ENCODE results near the gene KCNQ1.

The KCNQ1 gene

DNA sequence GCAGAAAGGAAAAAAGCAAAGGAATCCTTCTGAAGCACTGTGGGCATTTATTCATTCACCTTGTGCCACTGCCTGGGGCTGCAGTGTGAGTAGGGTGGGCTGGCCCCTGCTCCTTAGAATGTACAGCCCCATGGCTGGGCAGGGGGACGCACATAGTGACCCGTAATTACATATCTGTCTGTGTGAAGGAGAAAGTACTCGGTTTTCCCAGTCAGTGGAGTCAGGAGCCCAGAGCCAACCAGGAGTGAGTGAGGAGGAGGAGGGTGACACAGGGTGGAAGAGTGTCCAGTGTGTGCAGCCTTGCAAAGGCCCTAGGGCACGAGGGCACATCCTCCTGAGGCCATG is 348.9 kb downstream of the KCNQ1 start:
- DNase-seq (ENCODE audit: low read depth in 2 of 2): no peak

DNA sequence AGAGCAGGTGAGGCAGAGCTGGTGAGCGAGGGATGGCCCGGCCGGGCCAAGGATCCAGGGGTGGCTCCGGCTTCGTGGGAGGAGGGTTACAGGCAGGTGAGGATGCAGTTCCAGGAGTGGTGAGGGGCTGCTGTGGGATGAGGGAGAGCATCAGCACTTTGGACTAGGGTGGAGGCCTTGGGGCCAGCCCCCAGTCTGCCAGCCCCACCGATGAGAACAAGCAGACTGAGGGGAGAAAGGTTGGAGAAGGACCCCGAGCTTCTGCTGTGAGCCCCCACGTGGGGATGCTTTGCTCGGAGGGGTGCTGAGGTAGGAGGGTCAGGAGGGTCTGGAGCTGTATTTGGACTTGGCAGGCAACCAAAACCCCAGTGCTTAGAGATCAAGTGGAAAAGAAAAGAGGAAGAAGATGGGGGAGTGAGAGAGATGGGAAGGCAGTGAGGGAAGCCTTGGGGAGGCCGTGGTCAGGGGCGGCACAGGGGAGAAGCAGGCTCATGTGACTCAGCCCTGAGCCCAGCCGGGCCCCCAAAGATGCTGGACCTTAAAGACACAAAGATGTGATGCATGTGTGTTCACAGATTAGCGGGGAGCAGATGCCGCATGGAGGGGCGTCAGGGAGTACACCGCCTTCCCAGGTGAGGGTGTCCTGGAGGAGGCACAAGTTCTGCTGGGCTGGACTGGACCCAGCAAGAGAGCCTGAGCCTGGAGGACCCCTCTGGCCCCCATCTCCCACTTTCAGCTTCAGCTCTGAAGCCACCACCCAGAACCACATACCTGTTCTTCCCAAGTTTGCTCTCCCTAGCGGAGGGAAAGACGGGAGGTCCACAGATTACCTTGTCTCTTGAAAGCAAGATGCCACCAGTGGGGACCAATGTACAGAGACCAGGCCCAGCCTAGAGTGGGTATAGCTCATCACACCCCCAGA is 349.5 kb downstream of the KCNQ1 start:
- DNase-seq (ENCODE audit: low read depth in 2 of 2): no peak

DNA sequence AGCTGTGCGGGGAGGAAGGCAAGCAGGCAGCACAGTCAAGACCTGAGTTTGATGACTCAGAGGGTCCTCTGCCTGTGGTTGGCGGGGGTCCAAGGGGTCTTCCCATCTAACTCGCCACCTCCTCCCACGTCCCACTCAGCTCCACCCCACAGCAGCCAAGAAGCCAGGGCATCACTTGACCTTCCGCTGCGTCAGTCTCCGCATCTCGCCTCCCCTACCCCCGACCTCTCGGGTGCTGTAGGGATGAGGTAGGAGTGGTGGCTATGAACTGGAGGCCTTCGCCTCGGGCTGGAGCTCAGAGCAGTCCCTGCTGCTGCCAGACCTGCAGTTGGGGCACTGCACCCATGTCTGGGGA is 350.1 kb downstream of the KCNQ1 start:
- no peak for DNase-seq (ENCODE audit: low read depth in 2 of 2)

DNA sequence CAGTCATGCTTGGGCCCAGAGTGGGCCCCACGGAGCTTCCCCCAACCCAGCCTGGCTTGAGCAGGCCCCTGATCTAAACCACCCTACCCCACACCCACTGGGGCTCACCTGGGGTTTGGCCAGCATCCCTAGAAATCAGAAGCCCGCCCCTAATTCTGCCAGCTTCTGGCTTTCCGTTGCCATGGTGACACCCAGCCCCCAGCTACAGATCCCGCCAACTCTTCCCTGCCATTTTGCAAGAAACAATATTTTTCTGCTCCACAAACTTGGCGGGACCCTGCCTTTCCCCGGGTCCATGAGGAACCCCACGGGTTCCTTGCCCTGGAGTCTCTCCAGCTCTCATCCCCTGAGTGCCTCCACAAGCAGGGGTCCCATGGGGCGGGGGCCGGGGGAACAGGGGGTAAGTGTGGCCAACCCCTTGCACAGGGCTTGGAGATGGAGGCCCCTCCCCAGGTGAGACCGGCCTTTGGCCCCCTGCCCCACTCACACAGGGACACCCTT is 350.7 kb downstream of the KCNQ1 start:
- DNase-seq (ENCODE audit: low read depth in 2 of 2): no peak

DNA sequence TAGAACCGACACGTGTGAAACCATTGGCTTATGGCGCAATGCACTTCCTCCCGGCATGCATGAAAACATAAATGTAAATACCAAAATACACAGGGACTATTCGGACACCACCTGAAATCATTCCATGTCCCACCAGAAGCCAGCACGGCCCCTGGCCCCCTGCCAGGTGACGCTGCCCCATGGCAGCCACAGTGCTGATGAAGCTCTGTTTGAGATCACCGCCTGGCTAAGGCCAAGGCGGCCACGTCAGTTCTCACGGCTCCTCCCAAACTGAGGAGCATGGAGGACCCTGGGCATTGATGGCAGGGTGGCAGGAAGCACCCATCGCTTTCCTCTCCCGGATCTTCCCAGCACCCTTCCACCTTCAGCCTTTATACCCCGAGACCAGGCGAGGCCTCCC is 351.3 kb downstream of the KCNQ1 start:
- no peak for DNase-seq (ENCODE audit: low read depth in 2 of 2)

DNA sequence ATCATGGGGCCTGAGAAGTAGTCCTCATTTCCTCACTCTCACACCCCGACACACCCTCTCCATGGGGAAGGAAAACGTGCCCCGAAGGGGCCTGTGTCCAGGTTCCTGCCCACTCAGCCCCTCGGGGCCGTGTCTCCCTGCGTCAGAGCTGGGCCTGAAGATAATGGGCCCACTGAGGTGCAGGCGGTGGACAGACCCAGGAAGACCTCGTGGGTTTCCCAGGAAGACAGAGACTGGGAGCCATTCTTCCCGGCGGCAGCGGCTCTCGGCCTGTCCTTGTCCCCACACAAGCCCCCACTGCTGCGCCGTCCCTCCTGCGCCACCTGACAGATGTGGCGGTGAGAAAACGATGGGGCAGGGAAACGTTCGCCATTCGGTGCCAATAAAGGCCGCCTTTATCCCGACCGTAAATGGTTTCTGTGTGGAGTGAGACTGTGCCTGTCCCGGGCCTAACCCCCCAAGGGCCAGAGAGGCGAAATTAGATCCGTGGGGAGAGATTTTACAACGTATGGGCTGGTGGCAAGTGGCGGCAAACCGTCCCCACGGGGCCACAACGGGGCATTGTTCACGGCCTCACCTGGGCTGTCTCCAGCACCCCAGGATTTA is 351.8 kb downstream of the KCNQ1 start:
- DNase-seq (ENCODE audit: low read depth in 2 of 2): no peak

DNA sequence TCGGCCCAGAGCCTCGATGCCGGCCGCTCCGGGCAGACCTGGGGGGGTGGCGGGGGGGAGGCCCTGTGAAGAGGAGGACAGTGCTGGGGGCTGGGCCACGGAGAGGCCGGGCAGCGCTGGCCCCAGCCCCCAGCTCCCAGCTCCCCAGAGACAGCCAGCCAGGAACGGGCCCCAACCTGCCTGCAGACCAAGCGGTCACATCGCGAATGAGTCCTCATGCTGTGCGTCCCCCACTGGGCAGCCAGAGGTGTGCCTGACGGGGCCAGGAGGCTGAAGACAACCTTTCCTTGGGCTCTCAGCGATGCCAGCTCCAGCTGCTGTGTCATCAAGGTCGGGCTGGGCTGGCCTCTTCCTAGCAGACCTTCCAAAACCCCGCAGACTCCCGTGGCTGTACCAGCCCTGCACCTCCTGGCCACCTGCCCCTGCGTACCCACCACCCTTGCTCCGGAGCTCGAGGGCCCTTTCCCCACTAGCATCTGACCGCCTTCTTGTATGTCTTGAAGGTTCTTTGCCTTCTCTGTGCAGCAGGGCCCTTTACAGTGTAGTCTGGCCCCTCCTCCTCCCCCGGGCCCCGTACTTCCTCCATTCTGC is 352.4 kb downstream of the KCNQ1 start:
- no peak for DNase-seq (ENCODE audit: low read depth in 2 of 2)

DNA sequence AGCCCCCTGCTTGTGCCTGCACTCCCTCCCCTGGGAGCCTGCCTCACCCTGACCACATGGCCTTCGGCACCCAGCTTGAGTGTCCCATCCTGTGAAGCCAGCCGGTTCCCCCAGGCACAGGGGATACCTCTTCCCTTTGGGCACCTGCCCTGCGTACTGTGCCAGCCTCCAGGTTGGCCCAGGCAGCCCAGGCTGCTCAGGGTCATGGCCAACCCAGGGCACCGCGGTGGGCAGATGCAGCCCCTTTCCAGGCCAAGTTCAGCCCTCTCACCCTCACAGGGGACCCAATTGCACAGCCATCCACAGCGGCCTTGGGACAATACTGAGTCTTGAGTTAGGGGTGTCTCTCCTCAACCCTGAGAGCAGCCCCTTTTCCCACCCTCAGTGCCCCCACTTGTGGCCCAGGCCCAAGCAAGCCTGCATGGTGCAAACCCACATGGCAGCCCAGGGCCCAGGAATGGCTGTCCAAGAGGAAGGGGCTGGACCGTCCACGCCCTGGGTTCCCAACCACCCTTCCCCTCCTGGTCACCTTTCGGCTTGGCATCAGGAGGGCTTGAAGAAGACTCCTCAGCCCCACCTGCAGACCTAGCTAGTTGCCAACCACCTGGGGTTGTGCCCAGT is 353.0 kb downstream of the KCNQ1 start:
- DNase-seq (ENCODE audit: low read depth in 2 of 2): no peak

DNA sequence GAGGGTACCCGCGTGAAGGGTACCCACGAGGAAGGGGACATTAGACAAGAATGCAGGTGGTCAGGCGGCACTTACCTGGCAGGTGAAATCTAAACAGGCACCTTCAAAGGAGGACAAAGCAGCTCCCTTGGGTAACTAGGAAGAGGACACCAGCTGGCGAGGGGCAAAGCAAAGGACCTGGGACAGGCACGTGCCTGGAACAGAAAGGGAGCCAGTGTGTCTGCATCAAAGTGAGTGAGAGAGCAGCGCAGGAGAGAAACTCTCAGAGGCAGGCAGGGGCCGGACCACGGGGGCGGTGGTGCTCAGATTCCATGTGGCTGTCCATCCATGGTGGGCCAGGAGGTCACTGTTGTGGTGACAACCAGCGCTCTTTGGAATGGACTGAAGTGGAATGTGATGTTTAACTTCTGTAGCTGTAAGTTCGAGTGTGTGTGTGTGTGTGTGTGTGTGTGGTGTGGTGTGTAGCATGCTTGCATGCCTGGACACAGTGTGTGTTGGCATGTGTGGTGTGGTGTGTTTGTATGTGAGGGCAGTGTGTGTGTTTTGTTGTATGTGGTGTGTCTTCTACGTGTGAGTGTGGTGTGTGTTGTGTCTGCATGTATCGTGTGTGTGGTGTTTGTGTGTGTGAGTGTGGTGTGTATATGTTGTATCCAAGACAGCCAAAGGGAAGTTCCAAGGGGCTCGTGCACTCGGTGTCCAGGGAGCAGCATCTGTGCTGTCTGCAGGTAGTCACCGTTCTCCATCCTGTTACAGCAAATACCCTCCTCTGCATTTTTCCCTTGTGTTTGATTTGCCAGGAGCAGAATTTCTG is 354.3 kb downstream of the KCNQ1 start:
- no peak for DNase-seq (ENCODE audit: low read depth in 2 of 2)

DNA sequence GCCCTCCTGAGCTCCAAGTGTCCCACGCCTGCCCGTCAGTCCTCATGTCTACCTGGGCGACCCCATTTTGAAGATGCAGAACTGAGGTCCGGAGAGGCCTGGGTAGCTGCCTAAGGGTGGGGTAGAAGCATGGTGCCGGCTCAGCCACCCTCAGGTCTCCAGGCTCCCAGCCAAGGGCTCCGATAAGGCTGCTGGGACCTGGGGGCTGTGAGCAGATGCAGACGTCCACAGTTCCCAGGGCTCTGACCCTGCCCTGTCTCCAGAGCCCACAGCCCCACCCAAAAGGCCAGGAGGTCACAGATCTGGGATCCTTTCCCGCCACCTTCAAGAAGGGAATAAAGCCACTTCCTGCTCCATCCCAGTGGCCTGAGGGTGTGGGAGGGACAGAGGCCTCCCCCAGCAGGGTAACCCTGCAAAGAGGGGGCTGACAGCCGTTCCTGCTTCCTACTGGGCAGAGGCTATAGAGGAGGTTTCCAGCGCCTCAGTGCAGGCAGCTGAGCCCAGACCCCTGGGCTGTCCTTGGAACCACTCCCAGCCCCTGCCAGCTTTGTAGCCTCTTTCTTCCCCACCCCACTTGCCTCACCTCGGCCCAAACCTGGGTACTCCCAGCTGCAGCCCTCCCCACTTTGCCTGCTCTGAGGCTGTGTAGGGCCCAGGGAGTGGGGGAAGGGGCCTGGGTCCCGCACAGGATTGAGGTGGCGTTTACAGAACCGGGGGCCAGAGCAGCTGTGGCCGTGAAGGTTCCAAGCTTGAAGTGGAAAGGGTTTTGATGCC is 355.3 kb downstream of the KCNQ1 start:
- DNase-seq (ENCODE audit: low read depth in 2 of 2): no peak

DNA sequence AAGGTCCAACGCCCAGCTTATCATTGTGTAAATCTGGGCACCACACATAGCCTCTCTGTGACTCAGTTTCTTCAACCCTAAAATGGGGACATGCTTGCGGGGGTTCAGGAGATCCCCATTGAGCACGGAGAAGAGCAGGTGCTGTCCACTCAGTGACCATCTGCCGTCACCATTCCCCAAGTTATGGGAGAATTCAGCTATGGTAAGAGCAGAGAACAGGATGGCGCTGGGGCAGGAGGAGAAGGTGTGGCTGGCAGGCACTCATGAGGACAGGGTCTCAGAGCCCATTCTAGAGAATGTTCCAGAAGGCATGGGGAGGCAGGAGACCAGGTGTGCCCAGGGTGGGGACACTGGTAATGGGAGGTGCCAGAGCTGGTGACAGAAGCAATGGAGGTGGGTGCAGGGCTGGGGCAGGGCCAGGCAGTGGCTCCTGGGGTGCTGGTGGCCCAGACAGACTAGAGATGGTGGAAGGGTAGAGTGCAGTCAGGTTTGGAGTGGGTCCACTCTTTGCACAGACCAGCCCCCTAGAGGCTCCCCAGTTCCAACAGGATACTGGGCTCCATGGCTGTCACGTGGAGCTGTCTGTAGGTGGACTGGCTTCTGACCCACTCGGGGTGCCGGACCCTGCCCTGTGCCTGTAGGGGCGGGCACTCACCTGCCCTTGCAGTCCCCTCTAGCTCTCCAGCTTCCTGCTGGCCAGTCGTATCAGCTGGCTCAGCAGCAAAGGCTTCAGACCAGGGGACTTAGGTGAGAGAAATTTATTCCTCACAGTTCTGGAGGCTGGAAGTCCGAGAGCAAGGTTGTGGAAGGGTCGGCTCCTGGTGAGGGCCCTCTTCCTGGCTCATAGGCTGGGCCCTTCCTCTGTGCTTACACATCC is 356.1 kb downstream of the KCNQ1 start:
- DNase-seq (ENCODE audit: low read depth in 2 of 2): no peak

DNA sequence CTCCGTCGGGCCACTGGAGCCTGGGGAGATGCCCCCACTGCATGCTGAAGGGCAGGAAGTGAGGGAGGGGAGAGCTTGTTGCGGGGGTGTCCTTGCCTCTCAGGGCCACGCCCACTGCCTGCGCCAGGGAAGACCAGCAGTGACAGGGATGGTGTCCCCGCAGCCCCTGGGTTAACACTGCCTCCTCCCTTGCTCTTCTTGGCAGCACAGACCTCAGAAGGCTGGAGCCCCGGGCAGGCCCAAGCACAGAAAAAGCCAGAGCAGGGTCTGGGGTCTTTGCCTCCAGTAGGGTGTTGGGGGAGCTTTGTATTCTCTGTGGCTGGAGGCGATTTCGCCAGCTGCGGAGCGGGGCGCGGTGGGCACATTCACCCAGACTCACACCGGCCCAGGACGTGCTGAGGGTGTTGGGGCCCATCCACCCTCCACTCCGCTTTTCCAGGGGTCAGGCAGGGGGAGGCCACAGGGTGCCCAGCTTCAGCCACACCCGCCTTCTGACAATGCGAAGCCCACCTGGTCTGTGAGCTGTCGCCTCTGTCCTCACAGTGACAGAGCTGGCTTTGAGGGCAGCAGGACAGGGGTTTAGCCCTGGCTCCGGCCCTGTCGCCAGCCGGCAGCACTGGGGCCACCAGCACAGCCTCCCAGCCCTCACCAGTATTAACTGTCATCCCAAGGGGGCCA is 357.0 kb downstream of the KCNQ1 start:
- DNase-seq (ENCODE audit: low read depth in 2 of 2): no peak

DNA sequence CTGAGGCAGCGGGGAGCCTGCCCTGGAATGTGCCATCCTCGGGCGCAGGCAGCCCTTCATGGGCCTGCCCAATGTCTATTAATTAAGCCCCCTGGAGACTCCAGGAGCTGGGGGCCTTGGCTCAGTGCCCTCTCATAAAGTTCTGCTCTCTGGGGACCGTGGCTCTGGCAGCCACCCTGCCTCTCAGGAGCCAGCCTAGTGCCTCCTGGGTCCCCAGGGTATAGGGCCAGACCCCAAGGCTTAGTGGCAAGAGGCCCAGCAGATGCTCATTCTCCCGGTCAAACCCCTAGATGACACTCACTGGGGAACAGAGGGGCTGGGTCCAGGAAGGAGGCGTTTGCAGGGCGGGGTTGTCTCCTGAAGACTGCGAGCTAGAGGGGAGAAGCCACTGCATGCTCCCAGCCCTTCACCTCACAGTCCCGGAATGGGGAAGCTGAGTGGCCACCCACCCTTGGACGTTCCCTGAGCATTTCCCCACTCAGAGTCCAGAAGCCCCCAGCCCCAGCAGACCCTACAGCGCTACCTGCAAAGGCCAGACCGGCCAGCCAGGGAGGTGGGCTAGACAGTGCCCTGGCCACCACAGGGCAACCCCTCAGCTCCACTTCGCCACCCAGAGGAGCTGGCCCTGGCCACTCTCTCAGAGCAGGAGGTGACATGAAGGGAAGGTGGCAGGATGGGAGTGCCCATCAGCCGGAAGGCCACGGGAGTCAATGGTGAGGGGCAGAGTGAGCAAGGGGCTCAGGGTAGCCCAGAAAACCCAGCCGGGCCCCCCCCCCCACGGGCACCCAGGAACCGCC is 357.8 kb downstream of the KCNQ1 start:
- no peak for DNase-seq (ENCODE audit: low read depth in 2 of 2)

DNA sequence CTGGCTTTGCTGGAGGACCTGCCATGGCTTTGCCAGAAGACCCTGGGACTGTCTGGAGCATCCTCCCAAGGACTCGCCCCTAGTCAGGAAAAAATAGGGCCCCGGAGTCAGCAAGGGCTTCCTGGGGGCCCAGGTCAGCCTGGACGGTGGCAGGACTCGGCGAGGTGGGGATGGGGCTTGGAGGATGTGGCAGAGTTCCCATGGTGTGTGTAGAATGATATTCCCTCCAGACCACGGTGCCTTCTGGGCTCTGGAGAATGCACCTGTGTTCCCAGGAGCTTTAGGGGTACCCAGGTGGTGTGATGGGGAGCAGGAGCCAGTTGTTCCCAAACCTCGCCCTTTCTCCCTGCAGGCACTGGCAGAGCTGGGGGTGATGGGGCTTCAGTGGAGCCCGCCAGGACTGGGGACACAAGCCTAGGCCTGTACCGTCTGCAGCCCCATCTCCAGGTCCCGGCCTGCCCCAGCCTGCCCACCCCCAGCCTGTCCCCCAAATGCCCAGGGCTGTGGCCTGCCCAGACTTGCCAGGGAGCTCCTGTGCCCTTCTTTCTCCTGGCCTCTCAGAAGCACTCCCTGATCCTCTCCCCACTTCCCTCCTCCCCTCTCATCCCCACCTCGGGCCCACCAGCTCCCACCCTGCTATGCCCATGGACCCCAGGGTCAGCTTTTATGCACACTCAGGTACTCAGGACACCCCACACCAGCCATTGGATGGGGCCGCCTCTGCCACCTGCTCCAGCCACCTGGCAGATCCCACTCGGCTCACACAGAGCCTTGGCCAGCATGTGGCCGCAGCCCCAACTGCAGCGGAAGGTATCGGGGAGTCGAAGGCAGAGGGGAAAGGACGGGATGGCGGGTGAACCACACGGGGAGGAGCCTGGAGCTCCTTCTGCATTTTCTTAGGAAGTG is 358.6 kb downstream of the KCNQ1 start:
- no peak for DNase-seq (ENCODE audit: low read depth in 2 of 2)

DNA sequence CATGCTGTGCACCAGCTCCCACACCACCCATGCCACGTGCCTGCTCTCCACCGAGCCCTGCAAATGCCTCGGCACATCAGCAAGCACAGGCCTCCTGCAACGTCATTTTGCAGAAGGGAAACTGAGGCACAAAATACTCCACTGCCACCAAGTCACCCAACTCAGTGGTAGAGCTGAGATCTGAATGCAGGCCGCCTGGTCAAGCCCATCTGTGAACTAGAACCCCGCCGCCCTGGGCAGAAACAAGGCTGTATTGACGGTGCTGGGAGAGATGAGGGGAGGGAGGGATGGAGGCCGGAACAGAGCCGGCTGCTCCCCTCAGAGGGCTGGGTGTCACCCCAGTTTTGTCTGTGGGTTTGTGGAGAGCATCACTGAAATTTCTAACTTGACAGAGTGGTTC is 359.4 kb downstream of the KCNQ1 start:
- no peak for DNase-seq (ENCODE audit: low read depth in 2 of 2)

DNA sequence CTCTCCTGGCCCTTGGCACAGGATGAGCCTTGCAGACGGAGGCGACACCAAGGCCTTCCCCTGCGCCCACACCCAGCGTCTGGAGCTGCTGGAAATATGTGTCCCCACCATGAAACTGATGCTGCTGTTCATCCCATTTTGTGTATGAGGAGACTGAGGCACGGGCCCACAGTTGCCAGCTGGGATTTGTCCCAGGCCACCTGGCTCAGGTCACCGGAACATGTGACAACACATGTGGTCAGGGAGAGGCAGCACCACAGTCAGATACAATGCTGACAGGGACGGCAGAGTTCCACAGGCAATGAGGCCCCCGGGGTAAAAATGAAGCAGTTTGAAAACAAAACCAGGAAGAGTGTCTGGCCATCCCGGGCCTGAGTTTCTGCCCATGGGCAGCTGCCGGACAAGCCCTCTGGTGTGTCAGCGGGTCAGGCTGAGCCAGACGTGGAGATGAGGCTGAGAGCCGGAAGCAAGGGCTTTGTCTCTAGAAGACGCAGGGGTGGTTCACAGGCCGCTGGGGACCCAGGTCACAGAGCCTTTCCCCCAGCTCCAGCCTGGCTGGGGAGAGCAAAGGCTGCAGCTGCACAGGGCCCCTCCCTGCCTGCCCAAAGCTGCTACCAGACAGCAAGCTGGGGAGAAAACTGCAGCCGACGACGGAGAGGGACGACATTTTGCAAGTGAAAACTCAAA is 360.0 kb downstream of the KCNQ1 start:
- no peak for DNase-seq (ENCODE audit: low read depth in 2 of 2)

All from activated CD4-positive, alpha-beta T cell treated with anti-CD3 and anti-CD28 coated beads for 24 hours (primary cell).